ENCODE data around the gene ERGIC3. TPM values are rescaled to one million over a fixed set of nuclear protein-coding genes. Genes with fewer than 3 reads are reported as not detected.
A peak's percentile ranks its signal among the peaks of the same experiment; 100 is the strongest.

The ERGIC3 gene
- total and polyA plus RNA-seq, 2 of the 13 experiments (the other 11 are each of a cell fraction or from before 2014, with no cell fraction given) = 407 to 670 TPM

- TF ChIP-seq ZNF589 (CRISPR knock-in tag; conservative IDR thresholded peaks at IDR 0.05) (no peak), GPN1 (CRISPR knock-in tag; IDR thresholded peaks at IDR 0.05; ENCODE audit: borderline replicate concordance) (no peak), THAP11 (CRISPR knock-in tag; IDR thresholded peaks at IDR 0.05) (no peak), NFE2L2 (IDR thresholded peaks at IDR 0.05; ENCODE audit: low read length) (no peak), TGIF2 (CRISPR knock-in tag; IDR thresholded peaks at IDR 0.05) (no peak), ZBTB40 (IDR thresholded peaks at IDR 0.05) (no peak), ZBTB40 (CRISPR knock-in tag; IDR thresholded peaks at IDR 0.05) (no peak), SETDB1 (CRISPR knock-in tag; IDR thresholded peaks at IDR 0.05; ENCODE audit: borderline replicate concordance) (0 out of 2 replicates have a peak, but pooled peaks have one; percentile 16), JUN (CRISPR knock-in tag; IDR thresholded peaks at IDR 0.05) (no peak), RBM39 (IDR thresholded peaks at IDR 0.05; ENCODE audit: low read depth, low read length, poor library complexity, severe bottlenecking) (no peak), MTF1 (CRISPR knock-in tag; IDR thresholded peaks at IDR 0.05) (no peak), MAFK (conservative IDR thresholded peaks at IDR 0.05 in 1 of 2, IDR thresholded peaks at IDR 0.05 in 1 of 2; ENCODE audit: low read length in 2 of 2) (no peak), CENPT (CRISPR knock-in tag; IDR thresholded peaks at IDR 0.05; ENCODE audit: low read depth) (no peak)
- TF ChIP-seq, protein P1, sequence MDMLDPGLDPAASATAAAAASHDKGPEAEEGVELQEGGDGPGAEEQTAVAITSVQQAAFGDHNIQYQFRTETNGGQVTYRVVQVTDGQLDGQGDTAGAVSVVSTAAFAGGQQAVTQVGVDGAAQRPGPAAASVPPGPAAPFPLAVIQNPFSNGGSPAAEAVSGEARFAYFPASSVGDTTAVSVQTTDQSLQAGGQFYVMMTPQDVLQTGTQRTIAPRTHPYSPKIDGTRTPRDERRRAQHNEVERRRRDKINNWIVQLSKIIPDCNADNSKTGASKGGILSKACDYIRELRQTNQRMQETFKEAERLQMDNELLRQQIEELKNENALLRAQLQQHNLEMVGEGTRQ (IDR thresholded peaks at IDR 0.05; ENCODE audit: low read depth, low read length) = no peak
- TF ChIP-seq, protein P1 (CRISPR knock-in tag; IDR thresholded peaks at IDR 0.05; ENCODE audit: borderline replicate concordance) = no peak
- TF ChIP-seq, protein P2, sequence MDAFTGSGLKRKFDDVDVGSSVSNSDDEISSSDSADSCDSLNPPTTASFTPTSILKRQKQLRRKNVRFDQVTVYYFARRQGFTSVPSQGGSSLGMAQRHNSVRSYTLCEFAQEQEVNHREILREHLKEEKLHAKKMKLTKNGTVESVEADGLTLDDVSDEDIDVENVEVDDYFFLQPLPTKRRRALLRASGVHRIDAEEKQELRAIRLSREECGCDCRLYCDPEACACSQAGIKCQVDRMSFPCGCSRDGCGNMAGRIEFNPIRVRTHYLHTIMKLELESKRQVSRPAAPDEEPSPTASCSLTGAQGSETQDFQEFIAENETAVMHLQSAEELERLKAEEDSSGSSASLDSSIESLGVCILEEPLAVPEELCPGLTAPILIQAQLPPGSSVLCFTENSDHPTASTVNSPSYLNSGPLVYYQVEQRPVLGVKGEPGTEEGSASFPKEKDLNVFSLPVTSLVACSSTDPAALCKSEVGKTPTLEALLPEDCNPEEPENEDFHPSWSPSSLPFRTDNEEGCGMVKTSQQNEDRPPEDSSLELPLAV (CRISPR knock-in tag; conservative IDR thresholded peaks at IDR 0.05; ENCODE audit: low read depth) = no peak
Observed at GRCh38 chr20:35603695-35604448, 62.0 kb downstream of the ERGIC3 start (continued).
